Panc1 (cell line): ENCODE data around the gene COPS2.

Source experiments
- CTCF ChIP-seq: fragments of 450-650 bp; IDR thresholded peaks from 2 replicates; pipeline ENCODE4 v1.5.1; 2017; ENCODE audit warnings: mild to moderate bottlenecking
- SIN3A ChIP-seq: IDR thresholded peaks from 2 replicates; pipeline ENCODE4 v1.6.1; 2012; ENCODE audit warnings: low read depth, mild to moderate bottlenecking, low read length, moderate library complexity, borderline replicate concordance; ENCODE audit not compliant: insufficient read depth

DNA sequence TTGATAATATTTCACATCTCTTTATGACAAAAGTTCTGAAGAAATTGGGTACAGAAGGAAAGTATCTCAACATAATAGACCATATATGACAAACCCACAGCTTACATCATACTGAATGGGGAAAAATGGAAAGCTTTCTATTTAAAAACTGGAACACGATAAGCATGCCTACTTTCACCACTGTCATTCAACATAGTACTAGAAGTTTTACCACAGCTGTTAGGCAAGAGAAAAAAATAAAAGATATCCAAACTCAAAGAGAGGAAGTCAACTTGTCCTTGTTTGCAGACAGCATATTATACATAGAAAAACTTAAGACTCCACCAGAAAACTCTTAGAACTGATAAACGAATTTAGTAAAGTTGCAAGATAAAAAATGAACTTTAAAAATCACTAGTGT lies 40.3 kb downstream of the COPS2 start:
- no peak for TF ChIP-seq CTCF
- no peak for TF ChIP-seq SIN3A
